ENCODE measurements around the gene PGM2.
"Not testable (repeated sequence)": the region's sequence is repeated elsewhere in the genome, so short reads cannot be mapped to it uniquely, and the experiment has no call there.

Gene PGM2

DNA sequence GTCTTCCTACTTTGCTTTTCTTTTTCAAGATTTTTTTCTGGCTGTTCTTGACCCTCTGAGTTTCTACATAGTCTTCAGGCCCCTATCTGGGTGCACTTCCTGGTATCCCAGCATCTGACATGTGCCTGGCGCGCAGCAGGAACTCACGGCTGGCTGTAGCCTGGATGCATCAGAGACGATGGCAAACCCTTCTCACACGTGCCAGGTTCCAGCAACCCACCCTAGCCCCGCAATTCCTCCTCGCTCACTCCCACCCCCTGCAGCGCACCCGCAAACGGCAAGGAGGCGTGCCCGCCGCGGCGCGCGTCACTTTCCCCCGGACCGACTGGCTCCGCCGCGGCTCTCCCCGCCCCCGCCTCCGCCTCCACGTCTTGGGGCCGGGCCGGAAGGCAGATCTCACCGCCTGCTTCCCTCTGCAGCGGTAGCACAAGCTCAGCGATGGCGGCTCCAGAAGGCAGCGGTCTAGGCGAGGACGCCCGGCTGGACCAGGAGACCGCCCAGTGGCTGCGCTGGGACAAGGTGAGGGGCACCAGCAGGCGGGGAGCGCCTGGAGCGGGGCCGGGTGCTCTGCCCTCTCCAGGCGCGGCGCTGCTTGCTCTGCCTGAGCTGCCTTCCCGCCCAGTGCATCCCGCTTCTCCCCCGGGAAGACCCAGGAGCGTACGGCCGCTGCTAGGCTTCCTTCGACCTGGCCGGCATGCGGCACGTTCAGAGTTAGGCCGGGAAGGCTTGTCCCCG lies at the start of gene PGM2:
Gene PGM2, plus strand, starts transcription at position 392 of the 735 bp plus-strand sequence. Its CDS starts 47 bp downstream, at position 439.
- in situ Hi-C loops (cut with MboI; ENCODE audit: low sequenced_read_pairs) = no loop called here

DNA sequence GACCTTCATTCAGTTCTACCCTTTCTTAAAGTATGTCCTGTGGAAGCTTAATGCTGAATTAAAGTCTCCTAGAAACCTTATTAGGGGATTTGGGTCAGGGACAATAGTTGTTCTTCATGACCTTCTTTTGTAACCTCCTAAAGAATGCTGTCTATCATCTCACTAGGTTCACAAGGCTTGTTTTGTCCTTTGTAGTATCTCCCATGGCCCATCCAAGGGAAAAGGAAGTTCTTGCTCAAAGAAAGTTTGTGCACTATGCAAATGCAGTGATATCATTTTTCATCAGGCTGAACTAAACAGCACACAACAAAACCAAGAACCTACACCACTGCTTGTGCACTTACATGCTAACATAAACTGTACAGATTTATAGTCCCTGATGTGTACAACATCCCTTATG lies 46.6 kb upstream of the PGM2 start:
- in situ Hi-C loops (cut with MboI; ENCODE audit: low sequenced_read_pairs) = loop anchor here (10.0 kb wide), 1 partner anchor 175 kb away; no protein-coding TSS in a partner anchor

DNA sequence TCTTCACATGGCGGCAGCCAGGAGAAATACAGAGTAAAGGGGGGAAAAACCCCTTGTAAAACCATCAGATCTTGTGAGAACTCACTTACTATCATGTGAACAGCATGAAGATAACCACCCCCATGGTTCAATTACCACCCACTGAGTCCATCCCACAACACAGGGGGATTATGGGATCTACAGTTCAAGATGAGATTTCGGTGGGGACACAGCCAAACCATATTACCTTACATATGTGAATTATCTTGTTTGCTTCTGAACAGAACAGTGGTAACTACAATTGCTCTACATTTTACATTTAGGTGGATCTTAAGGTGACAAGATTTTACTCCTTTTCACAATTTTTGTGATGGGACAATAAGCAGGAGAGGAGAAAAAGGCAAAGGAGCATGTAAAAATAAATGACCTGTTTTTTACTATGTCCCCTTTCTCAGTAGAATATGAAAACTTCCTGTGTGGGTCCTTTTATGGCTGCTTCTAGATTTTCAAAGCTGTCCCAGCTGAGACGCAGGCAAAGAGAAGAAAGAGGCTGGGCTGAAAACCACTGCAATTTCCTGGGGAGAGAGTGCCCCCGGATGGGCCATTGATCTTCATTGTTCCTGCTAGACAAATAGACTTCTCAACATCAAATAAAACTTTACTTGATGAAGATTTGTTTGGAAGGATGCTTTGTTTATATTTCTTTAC lies 45.9 kb upstream of the PGM2 start:
- in situ Hi-C loops (cut with MboI; ENCODE audit: low sequenced_read_pairs) = no loop called here

DNA sequence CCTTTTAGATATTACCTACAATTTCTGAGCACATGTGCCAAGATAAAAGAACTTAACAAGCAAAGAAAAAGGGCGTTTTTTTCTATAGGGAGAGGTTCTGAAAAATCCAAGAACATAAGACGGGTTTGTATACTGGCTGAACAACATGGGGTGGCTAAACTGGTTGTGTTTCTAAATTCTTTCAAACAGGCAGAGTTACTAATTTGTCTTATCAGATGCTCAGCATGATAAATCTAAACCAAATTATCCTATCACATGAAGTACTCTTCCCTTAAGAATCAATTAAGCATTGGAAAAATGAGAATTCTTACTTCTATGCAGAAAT lies 45.4 kb upstream of the PGM2 start:
- in situ Hi-C loops (cut with MboI; ENCODE audit: low sequenced_read_pairs) = no loop called here

DNA sequence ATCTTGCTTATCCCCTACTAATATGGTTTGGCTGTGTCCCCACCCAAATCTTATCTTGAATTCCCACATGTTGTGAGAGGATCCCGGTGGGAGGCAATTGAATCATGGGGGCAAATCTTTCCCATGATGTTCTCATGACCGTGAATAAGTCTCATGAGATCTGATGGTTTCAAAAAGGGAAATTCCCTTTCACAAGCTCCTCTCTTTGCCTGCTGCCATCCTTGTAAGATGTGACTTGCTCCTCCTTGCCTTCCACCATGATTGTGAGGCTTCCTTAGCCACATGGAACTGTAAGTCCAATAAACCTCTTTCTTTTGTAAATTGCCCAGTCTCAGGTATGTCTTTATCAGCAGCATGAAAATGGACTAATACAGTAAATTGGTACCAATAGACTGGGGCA lies 40.2 kb upstream of the PGM2 start:
- in situ Hi-C loops (cut with MboI; ENCODE audit: low sequenced_read_pairs) = not testable (repeated sequence)

DNA sequence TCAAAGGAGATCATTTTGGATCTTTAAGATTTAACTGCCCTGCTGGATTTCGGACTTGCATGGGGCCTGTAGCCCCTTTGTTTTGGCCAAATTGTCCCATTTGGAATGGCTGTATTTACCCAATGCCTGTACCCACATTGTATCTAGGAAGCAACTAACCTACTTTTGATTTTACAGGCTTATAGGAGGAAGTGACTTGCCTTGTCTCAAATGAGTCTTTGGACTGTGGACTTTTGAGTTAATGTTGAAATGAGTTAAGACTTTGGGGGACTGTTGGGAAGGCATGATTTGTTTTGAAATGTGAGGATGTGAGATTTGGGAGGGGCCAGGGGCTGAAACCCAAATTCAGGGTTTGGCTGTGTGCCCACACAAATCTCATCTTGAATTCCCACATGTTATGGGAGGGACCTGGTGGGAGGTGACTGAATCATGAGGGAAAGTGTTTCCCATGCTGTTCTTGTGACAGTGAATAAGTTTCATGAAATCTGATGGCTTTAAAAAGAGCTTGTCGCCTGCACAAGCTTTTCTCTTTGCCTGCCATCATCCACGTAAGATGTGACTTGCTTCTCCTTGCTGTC lies 38.5 kb upstream of the PGM2 start:
- in situ Hi-C loops (cut with MboI; ENCODE audit: low sequenced_read_pairs) = not testable (repeated sequence)

DNA sequence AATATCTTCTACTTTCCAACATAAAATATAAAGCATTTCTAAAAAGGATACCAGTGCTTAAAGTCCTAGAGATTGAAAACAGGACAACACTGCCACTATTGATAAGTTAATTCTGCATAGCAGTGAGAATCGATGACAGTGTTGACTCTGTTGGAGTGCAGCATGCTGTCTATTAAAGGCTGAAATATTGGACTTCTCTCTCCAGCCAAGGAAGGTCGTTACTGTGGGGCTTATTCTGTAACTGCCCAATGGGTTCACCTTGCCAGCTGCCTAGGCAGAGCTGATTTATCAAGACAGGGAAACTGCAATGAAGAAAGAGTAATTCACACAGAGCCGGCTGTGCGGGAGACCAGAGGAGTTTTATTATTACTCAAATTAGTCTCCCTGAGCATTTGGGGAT lies 37.7 kb upstream of the PGM2 start:
- in situ Hi-C loops (cut with MboI; ENCODE audit: low sequenced_read_pairs) = no loop called here

DNA sequence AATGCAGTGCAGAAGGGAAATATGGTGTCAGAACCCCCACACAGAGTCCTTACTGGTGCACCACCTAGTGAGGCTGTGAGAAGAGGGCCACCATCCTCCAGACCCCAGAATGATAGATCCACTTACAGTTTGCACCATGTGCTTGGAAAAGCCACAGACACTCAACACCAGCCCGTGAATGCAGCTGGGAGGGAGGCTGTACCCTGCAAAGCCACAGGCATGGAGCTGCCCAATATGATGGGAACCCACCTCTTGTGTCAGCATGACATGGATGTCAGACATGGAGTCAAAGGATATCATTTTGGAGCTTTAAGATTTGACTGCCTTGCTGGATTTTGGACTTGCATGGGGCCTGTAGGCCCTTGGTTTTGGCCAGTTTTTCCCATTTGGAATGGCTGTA lies 34.2 kb upstream of the PGM2 start:
- in situ Hi-C loops (cut with MboI; ENCODE audit: low sequenced_read_pairs) = no loop called here

DNA sequence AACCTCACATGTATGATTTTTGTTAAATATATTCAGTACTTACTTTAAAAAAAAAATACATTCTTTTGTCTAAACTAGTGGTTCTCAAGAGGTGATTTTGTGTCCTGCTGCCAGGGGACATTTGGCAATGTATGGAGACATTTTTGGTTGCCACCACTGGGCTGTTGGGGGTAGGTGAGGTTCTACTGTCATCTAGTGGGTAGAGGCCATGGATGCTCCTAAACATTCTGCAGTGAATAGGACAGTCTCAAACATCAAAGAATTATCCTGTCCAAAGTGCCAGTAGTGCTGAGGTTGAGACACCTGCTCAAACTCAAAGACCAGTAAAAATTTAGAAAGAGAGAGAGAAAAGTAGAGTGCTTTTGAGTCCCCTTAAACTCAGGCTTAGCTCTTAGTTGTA lies 32.9 kb upstream of the PGM2 start:
- in situ Hi-C loops (cut with MboI; ENCODE audit: low sequenced_read_pairs) = no loop called here

DNA sequence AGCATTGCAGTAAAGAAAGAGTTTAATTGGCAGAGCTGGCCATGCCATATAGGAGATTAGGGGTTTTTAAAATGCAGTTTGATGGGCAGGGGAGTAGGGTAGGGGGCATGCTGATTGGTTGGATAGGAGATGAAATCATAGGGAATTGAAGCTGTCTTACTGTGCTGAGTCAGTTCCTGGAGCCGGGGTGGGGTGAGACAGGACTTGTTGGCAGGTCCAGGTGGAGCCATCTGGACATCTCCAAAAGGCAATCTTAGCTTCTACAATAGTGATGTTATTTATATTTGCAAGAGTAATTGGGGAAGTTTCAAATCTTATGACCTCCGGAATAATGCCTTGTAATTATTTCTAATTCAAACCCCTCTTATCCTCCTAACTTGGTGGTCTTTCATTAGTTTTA lies 32.4 kb upstream of the PGM2 start:
- in situ Hi-C loops (cut with MboI; ENCODE audit: low sequenced_read_pairs) = no loop called here

DNA sequence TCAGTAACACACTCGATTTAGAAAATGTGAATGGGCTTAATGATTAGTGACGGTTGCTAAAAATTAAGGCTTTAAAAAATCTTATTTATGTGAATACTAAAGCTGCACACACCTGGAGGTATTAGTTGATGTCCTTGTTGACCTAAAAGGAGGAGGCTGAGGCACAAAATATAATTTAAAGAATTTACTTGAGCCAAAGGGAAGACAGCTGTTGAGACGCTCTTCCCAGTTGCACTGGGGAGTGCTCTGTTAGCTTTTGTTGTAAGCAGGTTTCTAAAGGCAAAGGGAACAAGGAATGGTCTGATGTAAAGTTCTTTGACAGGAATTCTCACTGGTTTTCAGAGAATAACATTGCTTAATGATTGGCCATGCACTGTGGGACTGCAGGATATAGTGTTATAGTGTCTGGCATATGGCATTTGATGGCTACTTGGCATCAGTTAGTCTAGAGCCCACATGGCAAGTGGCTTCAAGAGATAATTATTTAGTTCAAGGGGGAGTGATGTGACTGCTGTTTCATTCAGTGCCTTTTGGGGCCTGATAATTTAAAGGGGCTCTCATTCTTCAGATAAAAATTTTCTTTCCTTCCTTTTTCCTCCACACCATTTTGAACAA lies 30.8 kb upstream of the PGM2 start:
- in situ Hi-C loops (cut with MboI; ENCODE audit: low sequenced_read_pairs) = no loop called here

DNA sequence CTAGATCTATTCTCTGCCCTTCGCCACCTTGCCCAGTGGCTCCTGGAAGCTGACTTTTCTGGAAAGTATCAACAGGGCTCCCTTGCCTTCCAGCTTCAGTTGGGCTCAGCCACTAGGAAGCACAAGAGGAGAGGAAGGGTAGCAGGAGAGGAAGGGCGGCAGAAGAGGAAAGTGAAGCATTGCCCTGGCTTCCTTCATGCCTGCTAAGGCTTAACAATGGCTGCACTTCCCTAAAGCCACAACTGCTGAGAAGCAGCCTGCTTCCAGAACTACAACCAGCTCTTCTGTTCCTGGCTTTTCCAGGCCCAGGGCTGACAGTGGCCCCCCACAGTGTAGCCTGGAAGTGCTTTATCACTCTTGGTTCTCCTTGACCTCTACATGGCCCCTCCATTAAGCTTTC lies 29.1 kb upstream of the PGM2 start:
- in situ Hi-C loops (cut with MboI; ENCODE audit: low sequenced_read_pairs) = no loop called here

DNA sequence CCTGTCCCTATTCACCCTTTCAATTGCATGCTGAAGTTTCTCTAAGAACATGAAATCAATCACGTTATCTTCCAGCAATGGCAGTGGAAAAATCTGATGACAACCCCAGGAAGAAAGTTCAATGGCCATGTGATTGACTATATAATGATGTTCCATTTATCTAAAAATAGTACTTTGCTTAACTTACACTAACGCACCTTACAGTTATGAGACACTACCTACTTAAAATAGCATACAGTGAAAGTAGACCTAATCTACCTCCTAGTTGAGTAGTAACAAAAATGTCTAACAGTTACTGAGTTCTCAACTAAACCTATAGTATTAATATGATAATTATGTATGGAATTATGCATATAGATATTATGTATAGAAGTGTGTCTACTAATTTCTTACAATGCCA lies 28.6 kb upstream of the PGM2 start:
- in situ Hi-C loops (cut with MboI; ENCODE audit: low sequenced_read_pairs) = no loop called here

DNA sequence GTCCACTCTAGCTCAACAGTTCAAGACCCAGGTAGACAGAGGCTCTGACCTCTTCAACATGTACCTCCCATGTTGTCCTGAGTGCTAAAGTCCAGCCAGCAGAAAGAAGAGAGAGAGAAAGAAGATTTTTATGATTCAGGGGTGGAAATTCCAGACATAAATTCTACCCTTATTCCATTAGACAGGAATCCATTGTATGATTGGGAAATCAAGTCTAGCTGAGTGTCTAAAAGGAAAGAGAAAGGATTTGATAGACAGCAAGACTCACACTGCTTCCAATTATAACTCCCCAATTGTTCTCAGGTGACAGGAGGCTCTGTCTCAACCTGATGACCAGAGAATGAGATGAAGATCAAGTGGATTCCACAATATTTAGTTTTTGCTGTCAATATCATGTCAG lies 27.9 kb upstream of the PGM2 start:
- in situ Hi-C loops (cut with MboI; ENCODE audit: low sequenced_read_pairs) = no loop called here

DNA sequence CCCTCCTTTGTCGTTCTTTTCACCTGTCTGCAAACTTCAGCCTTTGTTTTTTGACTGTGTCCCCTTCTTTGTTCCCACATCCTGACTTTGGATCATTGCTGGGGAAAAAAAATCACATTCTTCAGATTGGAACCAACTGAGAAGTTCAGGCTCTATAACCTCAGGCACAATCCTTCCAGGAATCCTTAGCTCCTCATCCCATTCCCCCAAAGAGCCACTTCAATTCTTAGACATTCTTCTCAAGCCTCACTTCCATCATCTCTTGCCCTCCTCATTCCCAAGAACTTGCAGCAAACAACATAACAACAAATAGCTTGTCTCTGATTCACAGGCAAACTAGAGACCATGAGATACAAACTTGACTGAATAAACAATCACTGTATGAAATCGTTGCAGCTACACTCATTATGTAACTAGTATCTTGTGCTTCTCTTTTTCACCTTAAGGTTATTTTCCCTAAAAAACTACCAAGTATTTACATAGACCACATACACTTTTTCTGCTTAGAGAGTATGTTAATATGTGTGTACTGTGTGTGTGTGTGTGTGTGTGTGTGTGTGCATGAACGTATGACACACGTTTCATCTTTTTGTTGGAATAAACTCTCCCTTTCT lies 26.4 kb upstream of the PGM2 start:
- in situ Hi-C loops (cut with MboI; ENCODE audit: low sequenced_read_pairs) = loop anchor here (10.0 kb wide), 1 partner anchor 235 kb away; no protein-coding TSS in a partner anchor

DNA sequence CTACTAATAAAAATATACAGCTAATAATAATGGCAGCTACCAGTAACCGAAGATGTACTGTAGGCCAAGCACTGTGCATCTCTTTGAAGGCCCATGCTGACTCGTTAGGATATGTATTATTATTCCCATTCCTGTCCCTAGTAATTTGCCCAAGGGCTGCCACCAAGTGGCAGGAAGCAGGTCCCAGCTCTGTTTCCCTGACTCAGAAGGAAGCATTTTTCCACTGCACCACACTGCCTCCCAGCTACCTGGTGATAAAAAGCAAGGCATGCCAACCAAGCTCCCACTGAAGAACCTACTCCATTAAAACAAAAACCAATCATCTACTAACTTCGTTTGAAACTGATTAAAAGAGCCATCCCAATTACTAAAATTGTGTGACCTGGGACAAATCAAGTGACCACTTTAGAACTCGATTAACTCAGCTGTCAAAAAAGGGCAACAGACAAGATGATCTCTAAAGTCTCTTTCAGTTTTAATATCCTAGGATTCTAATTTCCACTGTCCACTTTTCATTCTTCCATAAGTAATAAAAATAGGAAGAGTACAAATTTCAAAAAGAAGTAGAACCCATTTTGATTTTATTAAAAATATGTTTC lies 24.3 kb upstream of the PGM2 start:
- in situ Hi-C loops (cut with MboI; ENCODE audit: low sequenced_read_pairs) = loop anchor here (10.0 kb wide), 1 partner anchor 233 kb away; no protein-coding TSS in a partner anchor

DNA sequence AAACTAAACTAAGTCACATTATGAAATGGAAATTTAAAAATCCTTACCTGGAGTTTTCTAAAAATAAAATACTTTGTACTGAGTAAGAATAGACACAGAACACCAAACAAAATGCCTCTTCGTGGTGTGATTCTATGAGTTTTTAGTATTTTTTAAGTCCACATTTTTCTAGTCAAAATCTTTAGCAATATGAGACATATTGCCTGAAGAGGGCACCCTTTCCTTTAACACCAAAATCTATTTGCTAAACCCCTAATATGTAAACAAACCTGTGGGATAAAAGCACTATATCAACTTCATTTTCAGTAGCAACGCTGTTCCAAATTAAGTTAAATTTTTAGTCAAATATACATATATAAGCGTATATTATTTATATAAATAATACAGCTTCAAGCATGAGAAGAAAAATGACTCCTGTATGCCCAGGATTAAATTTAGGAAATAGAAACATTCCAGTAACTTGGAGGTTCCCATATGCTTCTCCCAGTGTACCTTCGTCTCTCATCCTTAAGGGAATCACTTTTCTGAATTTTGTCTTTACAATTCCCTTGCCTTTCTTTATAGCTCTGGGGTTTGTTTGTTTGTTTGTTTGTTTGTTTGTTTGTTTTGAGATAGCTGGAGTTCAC lies 23.0 kb upstream of the PGM2 start:
- in situ Hi-C loops (cut with MboI; ENCODE audit: low sequenced_read_pairs) = loop anchor here (10.0 kb wide), 1 partner anchor 231 kb away; no protein-coding TSS in a partner anchor

DNA sequence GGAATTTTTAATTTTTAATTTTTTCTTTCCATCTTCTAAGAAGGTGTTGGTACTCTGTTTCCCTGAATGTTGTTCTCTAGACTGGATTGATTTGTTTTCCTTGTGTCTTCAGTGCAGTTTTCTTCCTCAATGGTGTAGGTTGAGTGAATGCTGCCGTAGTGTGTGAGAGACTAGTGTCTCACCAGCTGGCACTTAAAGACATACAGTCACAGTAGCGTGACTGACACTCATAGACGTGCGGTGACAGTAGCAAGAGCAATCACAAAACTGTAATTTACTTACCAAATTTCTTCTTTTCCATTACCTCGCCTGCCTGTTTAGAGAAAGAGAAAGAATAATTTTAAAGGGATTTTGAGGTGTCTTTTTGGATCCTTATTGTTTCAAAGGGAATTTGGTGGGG lies 21.4 kb upstream of the PGM2 start:
- in situ Hi-C loops (cut with MboI; ENCODE audit: low sequenced_read_pairs) = loop anchor here (10.0 kb wide), 1 partner anchor 230 kb away; no protein-coding TSS in a partner anchor

DNA sequence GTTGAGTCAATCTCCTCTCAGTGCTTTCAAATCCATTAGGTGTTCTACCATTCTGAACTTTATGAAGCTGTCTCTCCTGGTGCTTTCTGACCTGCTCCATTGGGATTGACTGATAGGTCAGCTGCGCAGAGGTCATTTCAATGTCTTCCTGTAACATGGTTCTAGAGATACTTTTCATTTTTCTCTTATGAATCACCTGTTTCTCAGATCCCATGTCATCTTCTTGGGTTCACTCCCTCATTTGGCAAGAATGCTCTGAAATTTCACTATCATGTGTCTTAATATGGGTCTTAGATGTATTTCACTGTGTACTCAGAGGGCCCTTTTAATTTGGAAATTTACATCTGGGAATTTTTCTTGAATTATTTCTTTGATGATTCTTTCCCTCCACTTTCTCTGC lies 13.8 kb upstream of the PGM2 start:
- in situ Hi-C loops (cut with MboI; ENCODE audit: low sequenced_read_pairs) = no loop called here

DNA sequence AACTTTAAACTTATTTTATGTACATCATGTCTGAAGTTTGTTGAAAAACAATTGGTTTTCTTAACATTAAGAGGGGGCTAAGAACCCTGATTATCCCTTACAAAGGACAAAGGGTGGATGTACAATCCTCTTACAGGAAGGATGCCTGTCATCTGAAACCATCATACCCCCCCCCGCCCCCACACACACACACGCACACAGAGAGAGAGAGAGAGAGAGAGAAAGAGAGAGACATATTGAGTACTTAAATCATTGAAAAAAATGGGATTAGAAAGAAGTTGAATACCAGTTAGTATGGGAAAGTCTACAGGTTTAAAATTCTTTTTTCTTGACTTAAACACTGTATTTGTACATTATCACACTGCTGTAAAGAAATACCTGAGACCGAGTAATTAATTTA lies 10.9 kb upstream of the PGM2 start:
- in situ Hi-C loops (cut with MboI; ENCODE audit: low sequenced_read_pairs) = no loop called here

All from HL-60/S4 treated with retinoic acid at 250 ng/mL for 4 days and 3 days (cell line).